Hematopoietic multipotent progenitor cell treated with erythropoietin and hydrocortisone succinate and interleukin-3 and kit ligand, for 8 days (in vitro differentiated cells): ENCODE measurements around the gene AKR7A3.
"Not testable (repeated sequence)": the region's sequence is repeated elsewhere in the genome, so short reads cannot be mapped to it uniquely, and the experiment has no call there.

Experiments
- DNase-seq: peaks from one replicate; pipeline ENCODE4 v3.0.0-alpha.2; 2015

The AKR7A3 gene

GRCh38 chr1:19287436-19288185 lies 959 bp downstream of the AKR7A3 start:
- no peak for DNase-seq

GRCh38 chr1:19285807-19286206 lies 2.8 kb downstream of the AKR7A3 start:
- not testable (repeated sequence) for DNase-seq

- DNase-seq: not testable (repeated sequence)
Observed at GRCh38 chr1:19285366-19285765, 3.2 kb downstream of the AKR7A3 start.

GRCh38 chr1:19284881-19285280 lies 3.7 kb downstream of the AKR7A3 start:
- no peak for DNase-seq

GRCh38 chr1:19283891-19284290 lies 4.7 kb downstream of the AKR7A3 start:
- no peak for DNase-seq

GRCh38 chr1:19274636-19275035 lies 13.9 kb downstream of the AKR7A3 start:
- DNase-seq: peak; percentile 64

GRCh38 chr1:19273844-19274531 lies 14.6 kb downstream of the AKR7A3 start:
- DNase-seq: not testable (repeated sequence)

- no peak for DNase-seq
Observed at GRCh38 chr1:19273106-19273843, 15.3 kb downstream of the AKR7A3 start.

- no peak for DNase-seq
Observed at GRCh38 chr1:19272064-19272463, 16.5 kb downstream of the AKR7A3 start.

- DNase-seq: not testable (repeated sequence)
Observed at GRCh38 chr1:19270343-19270730, 18.2 kb downstream of the AKR7A3 start.

- not testable (repeated sequence) for DNase-seq
Observed at GRCh38 chr1:19269427-19270342, 18.9 kb downstream of the AKR7A3 start.

GRCh38 chr1:19268445-19268844 lies 20.1 kb downstream of the AKR7A3 start:
- DNase-seq: no peak

GRCh38 chr1:19262744-19263143 lies 25.8 kb downstream of the AKR7A3 start:
- no peak for DNase-seq

- no peak for DNase-seq
Observed at GRCh38 chr1:19262047-19262446, 26.5 kb downstream of the AKR7A3 start.

- DNase-seq: no peak
Observed at GRCh38 chr1:19260211-19261138, 28.1 kb downstream of the AKR7A3 start.

GRCh38 chr1:19258353-19258752 lies 30.2 kb downstream of the AKR7A3 start:
- no peak for DNase-seq

- peak; percentile 27 for DNase-seq
Observed at GRCh38 chr1:19257178-19257914, 31.2 kb downstream of the AKR7A3 start.

GRCh38 chr1:19256301-19256700 lies 32.3 kb downstream of the AKR7A3 start:
- not testable (repeated sequence) for DNase-seq

- DNase-seq: no peak
Observed at GRCh38 chr1:19255288-19255687, 33.3 kb downstream of the AKR7A3 start.

GRCh38 chr1:19254416-19254815 lies 34.2 kb downstream of the AKR7A3 start:
- no peak for DNase-seq
